Measurements from ENCODE around the gene GATA6.

GATA6 gene

GRCh38 chr18:22166069-22166950, 3.1 kb upstream of the GATA6 start:
- peak overlapping the region; percentile 50; the same call in 1 of the 2 replicates for H3K4me3 ChIP-seq (ENCODE audit: low read depth, low read length)

GRCh38 chr18:22167091-22167470, 2.3 kb upstream of the GATA6 start:
- H3K4me3 ChIP-seq (ENCODE audit: low read depth, low read length): peak overlapping the region; percentile 43; the same call in 1 of the 2 replicates
- peak overlapping the region; percentile 29 for H3K27ac ChIP-seq (ENCODE audit: low read depth, low read length)
- no peaks in the 10 kb centered on the region for H3K9me3 ChIP-seq (ENCODE audit: control insufficient read depth, insufficient read depth, low read length)
- peaks cover 17% of the 10 kb centered on the region for H3K4me1 ChIP-seq (ENCODE audit: control insufficient read depth, insufficient read depth, low read length)
- no peaks in the 10 kb centered on the region for H3K36me3 ChIP-seq (ENCODE audit: control insufficient read depth, insufficient read depth, low read length)
- peaks cover 95% of the 10 kb centered on the region for H3K27me3 ChIP-seq (ENCODE audit: control insufficient read depth, insufficient read depth, low read length)
- no peak overlapping the region for H3K9ac ChIP-seq (ENCODE audit: low read depth, low read length)

More at GRCh38 chr18:22166069-22166950, 3.1 kb upstream of the GATA6 start:
- peaks cover 95% of the 10 kb centered on the region for H3K27me3 ChIP-seq (ENCODE audit: control insufficient read depth, insufficient read depth, low read length)
- H3K4me1 ChIP-seq (ENCODE audit: control insufficient read depth, insufficient read depth, low read length): peaks cover 17% of the 10 kb centered on the region
- H3K36me3 ChIP-seq (ENCODE audit: control insufficient read depth, insufficient read depth, low read length): no peaks in the 10 kb centered on the region
- peak overlapping the region; percentile 35 for H3K27ac ChIP-seq (ENCODE audit: low read depth, low read length)
- H3K9ac ChIP-seq (ENCODE audit: low read depth, low read length): no peak overlapping the region
- H3K9me3 ChIP-seq (ENCODE audit: control insufficient read depth, insufficient read depth, low read length): no peaks in the 10 kb centered on the region

GRCh38 chr18:22167471-22168241, 1.7 kb upstream of the GATA6 start:
- H3K9me3 ChIP-seq (ENCODE audit: control insufficient read depth, insufficient read depth, low read length): no peaks in the 10 kb centered on the region; the same call in 1 of the 2 replicates
- H3K36me3 ChIP-seq (ENCODE audit: control insufficient read depth, insufficient read depth, low read length): no peaks in the 10 kb centered on the region
- H3K9ac ChIP-seq (ENCODE audit: low read depth, low read length): no peak overlapping the region
- H3K27me3 ChIP-seq (ENCODE audit: control insufficient read depth, insufficient read depth, low read length): peaks cover 95% of the 10 kb centered on the region
- peak overlapping the region; percentile 29 for H3K27ac ChIP-seq (ENCODE audit: low read depth, low read length)
- peak overlapping the region; percentile 43 for H3K4me3 ChIP-seq (ENCODE audit: low read depth, low read length)
- peaks cover 17% of the 10 kb centered on the region for H3K4me1 ChIP-seq (ENCODE audit: control insufficient read depth, insufficient read depth, low read length)

- H3K27me3 ChIP-seq (ENCODE audit: control insufficient read depth, insufficient read depth, low read length): peaks cover 95% of the 10 kb centered on the region
- no peaks in the 10 kb centered on the region; the same call in 1 of the 2 replicates for H3K9me3 ChIP-seq (ENCODE audit: control insufficient read depth, insufficient read depth, low read length)
- H3K9ac ChIP-seq (ENCODE audit: low read depth, low read length): no peak overlapping the region
- no peak overlapping the region for H3K27ac ChIP-seq (ENCODE audit: low read depth, low read length)
- peak overlapping the region; percentile 57 for H3K4me3 ChIP-seq (ENCODE audit: low read depth, low read length)
- H3K4me1 ChIP-seq (ENCODE audit: control insufficient read depth, insufficient read depth, low read length): peaks cover 17% of the 10 kb centered on the region
- no peaks in the 10 kb centered on the region for H3K36me3 ChIP-seq (ENCODE audit: control insufficient read depth, insufficient read depth, low read length)
Measured at GRCh38 chr18:22168360-22168921, 948 bp upstream of the GATA6 start.

- Histone ChIP-seq H3K36me3 (ENCODE audit: control insufficient read depth, insufficient read depth, low read length) (no peaks in the 10 kb centered on the region), H3K4me1 (ENCODE audit: control insufficient read depth, insufficient read depth, low read length) (peaks cover 17% of the 10 kb centered on the region), H3K4me3 (ENCODE audit: low read depth, low read length) (peak overlapping the region; percentile 64), H3K27ac (ENCODE audit: low read depth, low read length) (peak overlapping the region; percentile 61), H3K27me3 (ENCODE audit: control insufficient read depth, insufficient read depth, low read length) (peaks cover 95% of the 10 kb centered on the region), H3K9ac (ENCODE audit: low read depth, low read length) (no peak overlapping the region), H3K9me3 (ENCODE audit: control insufficient read depth, insufficient read depth, low read length) (no peaks in the 10 kb centered on the region; the same call in 1 of the 2 replicates)
Measured at GRCh38 chr18:22169889-22170420, 566 bp downstream of the GATA6 start.

- Histone ChIP-seq H3K9ac (ENCODE audit: low read depth, low read length) (no peak overlapping the region), H3K4me1 (ENCODE audit: control insufficient read depth, insufficient read depth, low read length) (peaks cover 17% of the 10 kb centered on the region), H3K27me3 (ENCODE audit: control insufficient read depth, insufficient read depth, low read length) (peaks cover 95% of the 10 kb centered on the region), H3K4me3 (ENCODE audit: low read depth, low read length) (peak overlapping the region; percentile 64), H3K27ac (ENCODE audit: low read depth, low read length) (no peak overlapping the region), H3K36me3 (ENCODE audit: control insufficient read depth, insufficient read depth, low read length) (no peaks in the 10 kb centered on the region), H3K9me3 (ENCODE audit: control insufficient read depth, insufficient read depth, low read length) (no peaks in the 10 kb centered on the region; the same call in 1 of the 2 replicates)
Measured at GRCh38 chr18:22170421-22171257, 1.2 kb downstream of the GATA6 start.

- Histone ChIP-seq H3K4me3 (ENCODE audit: low read depth, low read length) (peak overlapping the region; percentile 64; the same call in 1 of the 2 replicates), H3K9me3 (ENCODE audit: control insufficient read depth, insufficient read depth, low read length) (no peaks in the 10 kb centered on the region; the same call in 1 of the 2 replicates), H3K9ac (ENCODE audit: low read depth, low read length) (no peak overlapping the region), H3K36me3 (ENCODE audit: control insufficient read depth, insufficient read depth, low read length) (no peaks in the 10 kb centered on the region), H3K4me1 (ENCODE audit: control insufficient read depth, insufficient read depth, low read length) (peaks cover 14% of the 10 kb centered on the region), H3K27ac (ENCODE audit: low read depth, low read length) (no peak overlapping the region), H3K27me3 (ENCODE audit: control insufficient read depth, insufficient read depth, low read length) (peaks cover 95% of the 10 kb centered on the region)
Measured at GRCh38 chr18:22171258-22172119, 2.1 kb downstream of the GATA6 start.

GRCh38 chr18:22172120-22172582, 2.8 kb downstream of the GATA6 start:
- H3K27me3 ChIP-seq (ENCODE audit: control insufficient read depth, insufficient read depth, low read length): peaks cover 95% of the 10 kb centered on the region
- H3K9ac ChIP-seq (ENCODE audit: low read depth, low read length): no peak overlapping the region
- H3K4me3 ChIP-seq (ENCODE audit: low read depth, low read length): peak overlapping the region; percentile 64; the same call in 1 of the 2 replicates
- H3K36me3 ChIP-seq (ENCODE audit: control insufficient read depth, insufficient read depth, low read length): no peaks in the 10 kb centered on the region
- no peak overlapping the region for H3K27ac ChIP-seq (ENCODE audit: low read depth, low read length)
- H3K9me3 ChIP-seq (ENCODE audit: control insufficient read depth, insufficient read depth, low read length): no peaks in the 10 kb centered on the region; the same call in 1 of the 2 replicates
- peaks cover 9% of the 10 kb centered on the region for H3K4me1 ChIP-seq (ENCODE audit: control insufficient read depth, insufficient read depth, low read length)

GRCh38 chr18:22172594-22173049, 3.2 kb downstream of the GATA6 start:
- H3K27me3 ChIP-seq (ENCODE audit: control insufficient read depth, insufficient read depth, low read length): peaks cover 95% of the 10 kb centered on the region
- H3K36me3 ChIP-seq (ENCODE audit: control insufficient read depth, insufficient read depth, low read length): no peaks in the 10 kb centered on the region
- H3K4me3 ChIP-seq (ENCODE audit: low read depth, low read length): no peak overlapping the region
- H3K27ac ChIP-seq (ENCODE audit: low read depth, low read length): no peak overlapping the region
- no peaks in the 10 kb centered on the region; the same call in 1 of the 2 replicates for H3K9me3 ChIP-seq (ENCODE audit: control insufficient read depth, insufficient read depth, low read length)
- peaks cover 10% of the 10 kb centered on the region for H3K4me1 ChIP-seq (ENCODE audit: control insufficient read depth, insufficient read depth, low read length)
- H3K9ac ChIP-seq (ENCODE audit: low read depth, low read length): no peak overlapping the region
